GM23248 (cell line): ENCODE measurements around the gene SRRM4. TPM values are rescaled to one million over a fixed set of nuclear protein-coding genes. Genes with fewer than 3 reads are reported as not detected.

Source experiments
- DNase-seq: peaks from one replicate; pipeline ENCODE4 v3.0.0-alpha.2; 2015
- H2AFZ ChIP-seq: fragments of 200-600 bp; sonication (generic); 2 replicates; pipeline ENCODE4 v1.6.1; 2016; ENCODE audit warnings: antibody characterized with exemption
- H3F3A ChIP-seq: fragments of 200-600 bp; sonication (generic); 2 replicates; pipeline ENCODE4 v1.6.1; 2016; ENCODE audit warnings: mild to moderate bottlenecking, antibody characterized with exemption, mixed run types; ENCODE audit not compliant: insufficient read depth
- H3K27ac ChIP-seq: fragments of 200-600 bp; sonication (generic); 2 replicates; pipeline ENCODE4 v1.5.1; 2016; ENCODE audit warnings: mild to moderate bottlenecking
- H3K27me3 ChIP-seq: fragments of 200-600 bp; sonication (generic); replicated peaks from 2 replicates; pipeline ENCODE4 v1.6.1; 2016; ENCODE audit warnings: mild to moderate bottlenecking; ENCODE audit not compliant: insufficient read depth
- H3K36me3 ChIP-seq: fragments of 200-600 bp; sonication (generic); 2 replicates; pipeline ENCODE4 v1.6.1; 2016; ENCODE audit warnings: low read depth, mild to moderate bottlenecking
- H3K4me1 ChIP-seq: fragments of 200-600 bp; sonication (generic); 2 replicates; pipeline ENCODE4 v1.6.1; 2016; ENCODE audit warnings: mild to moderate bottlenecking; ENCODE audit not compliant: insufficient read depth
- H3K4me2 ChIP-seq: fragments of 200-600 bp; sonication (generic); one replicate; pipeline ENCODE4 v1.6.1; 2016; ENCODE audit warnings: mild to moderate bottlenecking; ENCODE audit not compliant: unreplicated experiment
- H3K4me3 ChIP-seq: fragments of 200-600 bp; sonication (generic); 2 replicates; pipeline ENCODE4 v1.5.1; 2016; ENCODE audit warnings: mild to moderate bottlenecking
- H3K79me2 ChIP-seq: fragments of 200-600 bp; sonication (generic); 2 replicates; pipeline ENCODE4 v1.6.1; 2016; ENCODE audit warnings: mild to moderate bottlenecking; ENCODE audit not compliant: insufficient read depth
- H3K9ac ChIP-seq: fragments of 200-600 bp; sonication (generic); 2 replicates; pipeline ENCODE4 v1.6.1; 2016; ENCODE audit warnings: mild to moderate bottlenecking
- H3K9me2 ChIP-seq: fragments of 200-600 bp; sonication (generic); 2 replicates; pipeline ENCODE4 v1.6.1; 2016; ENCODE audit warnings: mixed run types, mild to moderate bottlenecking, moderate library complexity; ENCODE audit not compliant: insufficient read depth
- H3K9me3 ChIP-seq: fragments of 200-600 bp; sonication (generic); one replicate; pipeline ENCODE4 v1.6.1; 2017; ENCODE audit warnings: low read depth
- H4K20me1 ChIP-seq: fragments of 200-600 bp; sonication (generic); 2 replicates; pipeline ENCODE4 v1.6.0; 2016; ENCODE audit not compliant: insufficient read depth
- EZH2 ChIP-seq: fragments of 200-600 bp; sonication (generic); IDR thresholded peaks from 2 replicates; pipeline ENCODE4 v1.6.1; 2018; ENCODE audit warnings: antibody characterized with exemption, mild to moderate bottlenecking; ENCODE audit not compliant: insufficient read depth, poor library complexity, severe bottlenecking
- EZH2phosphoT487 ChIP-seq: fragments of 200-600 bp; sonication (generic); IDR thresholded peaks from 2 replicates; pipeline ENCODE4 v1.6.1; 2018; ENCODE audit warnings: antibody characterized with exemption, moderate library complexity, mild to moderate bottlenecking, low read depth; ENCODE audit not compliant: insufficient read depth
- WGBS, 2 experiments: methylation state at CpG; one replicate each; pipeline ENCODE4 v1.1.6; 2015 to 2017; ENCODE audit warnings: low lambda C conversion rate in 2 of 2, low coverage in 1 of 2; ENCODE audit errors: missing lambda C conversion rate in 2 of 2; 5-methylcytosine and 5-hydroxymethylcytosine counted together
- in situ Hi-C: fragments of 300-500 bp; cut with MboI; formaldehyde crosslinking; loops from 2 replicates; pipeline ENCODE4 v1.15.0; 2020
- polyA plus RNA-seq: library from polyadenylated mRNA; unstranded; fragments of >200 nt; fragmentation: Nextera tagmentation; extraction: Ambion mirVana; gene quantifications from 2 replicates; pipeline ENCODE4 v1.2.1, GENCODE V29; 2016
- total RNA-seq: library from RNA; depleted of rRNA; stranded (reverse); fragments of >200 nt; shearing (Covaris generic); gene quantifications from 2 replicates; pipeline ENCODE4 v1.2.3, GENCODE V29; 2014

The SRRM4 gene
- total and polyA plus RNA-seq, 2 experiments from 2014 or later: not detected

DNA sequence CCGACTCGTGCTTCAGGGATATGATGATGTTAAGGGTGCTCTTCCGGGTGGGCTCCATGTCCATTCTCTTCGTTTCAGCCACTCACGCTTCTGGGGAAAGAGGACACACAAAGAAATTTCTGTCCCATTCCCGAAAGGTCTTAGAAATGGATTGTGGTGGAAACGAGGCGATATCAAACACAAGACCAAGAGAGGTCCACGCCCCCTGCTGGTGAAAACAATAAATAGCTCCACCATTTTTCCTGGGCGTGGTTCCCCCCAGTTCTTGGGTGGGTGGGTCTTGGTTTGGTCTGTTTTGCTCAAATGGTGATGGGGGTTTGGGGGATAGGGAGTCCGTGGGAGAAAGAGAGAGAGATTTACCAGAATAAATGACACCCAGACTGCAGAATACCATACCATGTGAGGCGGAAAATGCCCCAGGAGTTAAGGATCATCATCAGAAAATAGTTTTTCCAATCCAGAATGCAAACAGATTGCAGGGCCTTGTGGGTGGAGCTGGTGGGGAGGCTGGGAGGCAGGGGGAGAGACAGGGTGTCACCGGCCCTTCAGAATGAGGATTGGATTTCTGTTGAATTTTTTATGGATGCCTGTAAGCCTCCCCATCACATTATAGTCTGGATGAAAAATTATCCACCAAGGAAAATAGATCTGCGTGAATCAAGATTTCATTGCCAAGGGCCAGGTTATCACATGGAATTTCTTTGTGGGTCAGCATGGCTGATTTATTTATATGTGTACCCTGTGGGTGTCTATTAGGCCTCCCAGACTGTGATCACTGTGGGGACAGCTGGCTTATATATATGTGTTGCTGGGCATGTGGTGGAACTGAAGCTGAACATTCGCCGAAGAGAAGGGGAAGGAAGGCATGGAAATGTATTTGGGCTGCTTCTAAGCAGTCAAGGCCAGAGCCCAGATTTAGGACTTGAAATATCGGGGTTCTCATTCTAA is 55.8 kb downstream of the SRRM4 start:
- no peak overlapping the region for H3K4me2 ChIP-seq
- H3K27me3 ChIP-seq: no peaks in the 10 kb centered on the region
- H3K27ac ChIP-seq: no peak overlapping the region
- no peak overlapping the region for H2AFZ ChIP-seq
- no peak overlapping the region for H3K9ac ChIP-seq
- H3K4me1 ChIP-seq: no peaks in the 10 kb centered on the region
- WGBS, 2 experiments: 24 to 27% methylated on average over 17 of the region's 17 CpGs
- peak; percentile 51 for DNase-seq
- H3K79me2 ChIP-seq: no peaks in the 10 kb centered on the region
- H3K36me3 ChIP-seq: no peaks in the 10 kb centered on the region
- no peaks in the 10 kb centered on the region for H3K9me3 ChIP-seq
- H3F3A ChIP-seq: no peaks in the 10 kb centered on the region
- in situ Hi-C loops: no loop called here
- TF ChIP-seq EZH2: no peak
- TF ChIP-seq EZH2phosphoT487: no peak
- no peaks in the 10 kb centered on the region for H4K20me1 ChIP-seq
- H3K9me2 ChIP-seq: no peaks in the 10 kb centered on the region
- H3K4me3 ChIP-seq: no peak overlapping the region

GRCh38 chr12:119044094-119044493 is 62.8 kb downstream of the SRRM4 start:
- WGBS, 2 experiments: 39 to 44% methylated on average over 6 of the region's 6 CpGs
- in situ Hi-C loops: no loop called here

GRCh38 chr12:119047641-119048040 is 66.3 kb downstream of the SRRM4 start:
- 4 to 7% methylated on average over 2 of the region's 2 CpGs for WGBS, 2 experiments
- no peaks in the 10 kb centered on the region for H3K36me3 ChIP-seq
- H3K27ac ChIP-seq: no peak overlapping the region
- no peaks in the 10 kb centered on the region for H3F3A ChIP-seq
- no peaks in the 10 kb centered on the region for H3K27me3 ChIP-seq
- H3K4me3 ChIP-seq: no peak overlapping the region
- no peaks in the 10 kb centered on the region for H3K9me2 ChIP-seq
- no peaks in the 10 kb centered on the region for H3K9me3 ChIP-seq
- no peak for DNase-seq
- no peaks in the 10 kb centered on the region for H3K79me2 ChIP-seq
- in situ Hi-C loops: no loop called here
- TF ChIP-seq EZH2 (no peak), EZH2phosphoT487 (no peak)
- H2AFZ ChIP-seq: no peak overlapping the region
- H3K4me1 ChIP-seq: no peaks in the 10 kb centered on the region
- no peaks in the 10 kb centered on the region for H4K20me1 ChIP-seq
- H3K4me2 ChIP-seq: no peak overlapping the region
- H3K9ac ChIP-seq: no peak overlapping the region

More at GRCh38 chr12:119044094-119044493, 62.8 kb downstream of the SRRM4 start:
- Histone ChIP-seq H3K9me3 (no peaks in the 10 kb centered on the region), H3K79me2 (no peaks in the 10 kb centered on the region), H2AFZ (no peak overlapping the region), H3K9me2 (no peaks in the 10 kb centered on the region), H3K27me3 (no peaks in the 10 kb centered on the region), H3K4me2 (no peak overlapping the region), H3K36me3 (no peaks in the 10 kb centered on the region), H3K4me1 (no peaks in the 10 kb centered on the region), H3K9ac (no peak overlapping the region), H4K20me1 (no peaks in the 10 kb centered on the region), H3K4me3 (no peak overlapping the region), H3F3A (no peaks in the 10 kb centered on the region), H3K27ac (no peak overlapping the region)
- TF ChIP-seq EZH2: no peak
- TF ChIP-seq EZH2phosphoT487: no peak
- no peak for DNase-seq

- Histone ChIP-seq H3K27ac (no peak overlapping the region), H3K36me3 (no peaks in the 10 kb centered on the region), H3K79me2 (no peaks in the 10 kb centered on the region), H2AFZ (no peak overlapping the region), H3F3A (no peaks in the 10 kb centered on the region), H3K4me1 (no peaks in the 10 kb centered on the region), H4K20me1 (no peaks in the 10 kb centered on the region), H3K9ac (no peak overlapping the region), H3K9me2 (no peaks in the 10 kb centered on the region), H3K9me3 (no peaks in the 10 kb centered on the region), H3K4me3 (no peak overlapping the region), H3K4me2 (no peak overlapping the region), H3K27me3 (no peaks in the 10 kb centered on the region)
- DNase-seq: no peak
- in situ Hi-C loops: no loop called here
- TF ChIP-seq EZH2phosphoT487 (no peak), EZH2 (no peak)
Measured at GRCh38 chr12:119050663-119051062, 69.3 kb downstream of the SRRM4 start.
